NCI-H128 (cell line): ENCODE data around the gene DPP4.
"Not testable (repeated sequence)": the region's sequence is repeated elsewhere in the genome, so short reads cannot be mapped to it uniquely, and the experiment has no call there.

ENCODE experiments used
- DNase-seq: peaks from one replicate; lab custom pipeline; 2025; ENCODE audit not compliant: unreplicated experiment; lab: John Stamatoyannopoulos, UW

DPP4 gene

DNA sequence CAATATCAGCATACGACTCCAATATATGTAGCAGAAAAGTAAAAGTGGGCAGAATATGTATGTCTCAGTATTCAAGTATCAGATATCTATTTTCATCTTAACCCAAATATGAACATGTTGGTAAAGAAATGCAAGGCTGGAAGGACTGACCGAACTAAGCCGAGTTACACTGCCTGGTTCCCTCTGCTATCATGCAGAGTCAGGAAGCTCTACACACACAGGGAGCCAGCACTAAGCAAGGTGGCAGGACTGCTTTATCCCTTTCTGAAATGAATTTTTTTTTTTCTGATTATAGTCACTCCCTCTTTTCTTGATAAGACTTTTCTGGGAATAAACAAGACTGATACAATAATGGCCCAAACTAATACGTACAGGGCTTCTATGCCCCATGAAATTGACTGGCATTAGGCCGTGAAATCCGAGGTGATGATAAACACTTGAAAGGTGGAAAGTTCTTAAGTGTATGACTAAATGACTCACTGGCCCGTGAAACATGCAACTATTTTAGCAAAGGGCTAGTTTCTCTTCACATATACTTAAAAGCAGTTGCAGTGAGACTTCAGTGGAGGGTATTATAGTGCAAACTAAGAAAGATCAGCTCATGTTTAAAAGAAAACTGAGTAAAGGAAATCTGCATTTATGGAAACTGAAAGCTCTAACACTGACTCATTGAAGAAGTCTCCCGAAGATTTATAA is 14.9 kb downstream of the DPP4 start:
- no peak for DNase-seq

DNA sequence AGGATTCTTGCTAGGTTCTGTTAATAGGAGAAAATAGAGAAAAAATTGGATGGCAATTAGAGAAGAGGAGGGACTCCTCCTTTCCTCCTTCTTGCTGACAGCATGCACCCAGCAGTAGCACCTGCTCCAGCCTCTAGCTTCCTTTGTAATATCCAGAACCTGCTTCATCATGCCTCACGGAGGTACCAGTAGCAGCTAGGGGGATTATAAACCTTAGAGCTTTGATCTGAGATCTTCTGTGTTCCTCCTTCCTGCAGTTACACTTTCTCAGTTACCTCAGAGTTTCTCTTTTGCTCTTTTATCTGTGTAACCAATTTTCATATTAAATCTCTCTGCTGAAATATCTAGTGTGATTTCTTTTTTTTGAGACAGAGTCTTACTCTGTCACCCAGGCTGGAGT is 16.6 kb downstream of the DPP4 start:
- no peak for DNase-seq

DNA sequence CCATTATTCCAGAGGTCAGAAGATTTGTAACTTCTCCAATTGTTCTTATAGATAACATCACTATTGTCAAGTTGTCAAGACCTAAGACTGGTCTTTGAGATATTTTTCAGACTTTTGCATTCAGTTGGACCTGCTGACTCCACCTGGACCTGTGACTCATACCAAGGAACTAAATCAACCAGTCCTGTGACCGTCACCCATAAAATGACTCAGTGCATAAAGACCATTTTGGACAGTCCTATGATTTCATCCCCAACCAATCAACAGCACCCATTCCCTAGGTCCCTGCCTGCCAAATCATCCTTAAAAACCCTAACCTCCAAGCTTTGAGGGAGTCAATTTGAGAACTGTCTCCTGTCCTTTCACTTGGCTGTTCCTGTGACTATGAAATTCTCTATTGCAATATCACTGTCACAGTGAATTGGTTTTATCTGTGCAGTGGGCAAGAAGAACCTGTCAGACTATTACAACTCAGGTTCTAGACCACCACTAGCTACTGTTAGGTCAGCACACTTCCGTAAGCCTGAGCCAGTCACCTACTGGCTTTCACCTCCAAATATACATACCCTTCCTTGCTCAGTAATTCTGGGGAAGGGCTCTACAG is 17.1 kb downstream of the DPP4 start:
- no peak for DNase-seq

DNA sequence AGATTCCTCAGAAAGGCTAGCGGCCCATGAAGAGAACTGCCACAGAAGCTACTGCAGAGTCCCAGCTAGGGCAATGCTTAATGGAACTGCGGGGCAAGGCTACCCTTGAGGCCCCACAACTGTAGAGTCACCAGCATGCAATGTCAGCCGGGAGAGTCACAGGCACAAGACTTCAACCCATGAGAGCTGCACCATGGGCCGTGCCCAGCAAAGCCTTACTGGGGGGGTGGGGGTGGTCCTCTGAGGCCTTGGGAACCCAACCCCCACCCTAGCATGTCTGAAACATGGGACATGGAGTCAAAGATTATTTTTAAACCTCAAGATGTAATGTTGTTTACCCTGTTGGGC is 20.2 kb downstream of the DPP4 start:
- DNase-seq: no peak

DNA sequence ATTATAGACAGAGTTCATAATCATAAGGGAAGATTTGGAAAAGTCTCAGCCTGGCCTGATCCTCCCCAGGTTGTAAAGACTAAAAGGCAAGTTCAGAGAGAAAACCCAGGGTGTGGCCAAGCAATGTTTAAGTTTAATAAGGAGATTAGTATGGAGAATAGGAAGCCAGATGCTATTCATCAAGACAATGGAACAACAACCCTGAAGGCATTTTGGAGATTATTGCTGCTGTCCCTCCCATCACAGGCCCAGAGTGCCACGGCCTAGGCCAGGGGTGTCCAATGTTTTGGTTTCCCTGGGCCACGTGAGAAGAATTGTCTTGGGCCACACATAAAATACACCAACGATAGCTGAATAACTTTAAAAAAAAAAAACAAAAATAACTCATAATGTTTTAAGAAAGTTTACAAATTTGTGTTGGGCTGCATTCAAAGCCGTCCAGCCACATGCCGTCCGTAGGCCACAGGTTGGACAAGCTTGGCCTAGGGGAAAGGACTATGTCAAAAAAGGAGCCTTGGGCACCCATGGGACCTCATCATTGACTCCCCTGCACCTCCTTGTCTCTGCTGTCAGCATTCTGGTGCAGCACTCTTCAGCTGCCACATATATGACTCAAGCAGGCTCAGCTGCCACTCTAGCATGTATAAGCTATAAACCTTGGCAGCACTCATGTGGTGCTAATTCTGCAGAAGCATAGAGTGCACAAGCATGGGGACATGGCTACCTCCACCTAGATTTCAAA is 20.8 kb downstream of the DPP4 start:
- DNase-seq: no peak

DNA sequence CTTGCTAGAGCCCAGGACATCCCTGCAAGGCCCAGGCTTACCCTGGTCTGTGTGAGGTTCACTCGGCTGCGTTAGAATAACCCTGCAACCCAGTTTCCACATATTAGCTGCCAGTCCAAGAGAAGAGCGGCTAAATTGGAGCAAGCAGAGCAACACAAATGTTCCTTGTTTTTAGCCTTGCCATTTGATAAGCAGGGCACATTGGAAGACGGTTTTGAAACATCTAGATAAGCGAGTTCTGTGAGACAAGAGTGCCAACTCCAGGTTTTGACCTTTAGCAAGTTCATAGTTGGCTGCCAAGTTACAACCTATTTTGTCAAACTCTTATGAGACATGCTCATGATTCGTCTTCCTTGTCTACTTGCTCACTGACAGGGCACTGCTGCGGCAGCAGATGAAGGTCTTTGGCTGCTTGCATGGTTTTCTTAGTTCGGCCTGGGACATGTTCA is 23.5 kb downstream of the DPP4 start:
- no peak for DNase-seq

DNA sequence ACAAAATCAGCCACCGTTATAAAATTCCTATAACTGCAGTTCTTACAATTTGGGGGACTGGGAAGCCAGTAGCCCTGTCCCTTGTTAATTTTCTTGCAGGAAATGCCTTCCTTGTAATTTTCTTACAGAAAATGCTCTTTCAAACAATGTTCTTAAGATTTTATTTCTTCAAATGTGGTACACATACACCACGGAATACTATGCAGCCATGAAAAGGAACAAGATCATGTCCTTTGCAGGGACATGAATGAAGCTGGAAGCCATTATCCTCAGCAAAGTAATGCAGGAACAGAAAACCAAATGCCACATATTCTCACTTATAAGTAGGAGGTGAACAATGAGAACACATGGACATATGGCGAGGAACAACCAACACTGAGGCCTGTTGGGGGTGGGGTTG is 24.9 kb downstream of the DPP4 start:
- not testable (repeated sequence) for DNase-seq

DNA sequence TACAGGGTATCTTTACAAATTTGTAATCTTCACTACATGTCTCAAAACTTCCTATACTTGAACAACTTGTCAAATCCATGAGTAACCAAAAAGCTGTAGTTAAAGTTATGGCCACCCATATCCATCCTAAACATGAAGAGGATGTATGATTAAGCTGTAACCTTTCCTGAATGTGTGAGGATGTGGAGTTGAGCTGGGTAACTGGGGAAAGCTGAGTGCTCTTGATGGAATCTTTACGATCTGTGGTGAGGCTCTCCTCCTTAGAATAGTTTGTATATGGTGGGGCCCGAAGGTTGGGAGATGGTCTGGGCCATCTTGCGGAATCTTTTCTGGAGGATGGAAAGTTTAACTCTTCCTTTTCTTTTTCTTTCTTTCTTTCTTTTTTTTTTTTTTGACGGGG is 29.4 kb downstream of the DPP4 start:
- DNase-seq: no peak

DNA sequence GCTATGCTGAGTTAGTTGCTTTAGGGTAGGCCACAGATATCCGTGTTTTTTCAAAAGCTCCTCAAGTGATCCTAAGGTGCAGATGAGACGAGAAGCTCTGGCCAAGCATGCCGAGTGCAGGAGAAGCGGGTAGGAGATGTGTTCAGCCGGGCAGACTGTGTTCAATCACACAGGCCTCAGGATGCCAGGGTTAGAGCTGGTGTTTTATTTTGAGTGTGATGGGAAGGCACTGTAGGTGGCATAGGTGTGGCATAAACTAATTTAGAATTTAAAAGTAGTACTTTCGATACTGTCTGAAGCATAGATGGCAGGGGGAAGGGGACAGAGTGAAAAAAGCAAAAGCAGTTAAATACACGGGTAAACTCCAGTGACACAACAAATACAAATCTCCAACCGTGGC is 30.9 kb downstream of the DPP4 start:
- DNase-seq: no peak

DNA sequence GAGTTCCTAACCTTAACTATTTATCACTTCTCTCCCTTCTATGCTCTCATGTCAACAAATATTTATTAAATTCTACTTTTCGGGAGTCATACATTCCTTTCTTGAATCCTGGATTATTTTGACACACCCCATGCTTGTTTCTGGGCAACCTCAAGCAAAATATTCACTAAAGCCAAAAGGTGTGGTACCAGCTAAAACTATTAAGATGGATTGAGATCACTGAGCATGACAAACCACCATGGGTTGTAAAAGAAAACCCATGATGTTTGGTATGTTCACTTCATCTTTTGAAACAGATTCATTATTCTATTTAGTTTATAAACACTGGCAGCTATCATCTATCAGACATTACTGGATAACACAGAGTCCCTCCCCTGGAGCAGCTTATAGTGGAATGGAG is 32.5 kb downstream of the DPP4 start:
- DNase-seq: no peak

DNA sequence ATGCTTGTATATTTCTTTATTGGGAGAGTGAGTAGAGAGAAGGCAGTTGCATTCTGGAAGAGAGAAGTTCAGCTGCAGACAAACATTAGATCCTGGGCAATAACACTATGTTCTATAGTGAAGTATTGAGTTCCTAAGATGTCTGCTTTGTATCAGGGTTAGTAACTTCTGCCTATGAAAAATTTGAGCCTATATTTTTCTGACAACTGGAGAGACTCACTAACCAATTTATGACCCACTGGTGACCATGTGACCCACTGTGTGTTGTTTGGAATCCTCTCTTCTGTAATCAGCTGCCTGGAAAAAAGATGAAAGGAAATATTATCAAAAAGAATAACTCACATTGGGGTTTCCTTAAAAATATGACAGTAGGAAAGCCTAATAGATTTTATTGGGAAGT is 35.3 kb downstream of the DPP4 start:
- DNase-seq: no peak

DNA sequence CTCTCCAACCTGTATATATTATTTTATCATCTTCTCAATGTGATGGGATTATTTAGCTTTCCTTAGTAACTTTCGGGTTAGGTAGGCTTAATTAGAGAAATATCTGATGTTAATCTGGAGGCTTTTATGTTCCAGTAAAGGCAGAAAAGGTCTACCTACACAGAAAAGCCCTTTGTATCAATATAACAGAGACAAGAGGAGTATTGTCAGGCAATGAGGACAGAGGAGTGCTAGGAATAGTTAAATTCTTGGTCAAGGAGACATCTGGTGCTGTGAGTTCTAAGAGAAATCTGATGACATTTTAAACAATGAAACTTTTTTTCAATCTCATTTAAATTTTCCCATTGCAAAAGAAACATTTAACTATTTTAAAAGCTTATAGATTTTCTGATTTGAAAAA is 36.1 kb downstream of the DPP4 start:
- no peak for DNase-seq

DNA sequence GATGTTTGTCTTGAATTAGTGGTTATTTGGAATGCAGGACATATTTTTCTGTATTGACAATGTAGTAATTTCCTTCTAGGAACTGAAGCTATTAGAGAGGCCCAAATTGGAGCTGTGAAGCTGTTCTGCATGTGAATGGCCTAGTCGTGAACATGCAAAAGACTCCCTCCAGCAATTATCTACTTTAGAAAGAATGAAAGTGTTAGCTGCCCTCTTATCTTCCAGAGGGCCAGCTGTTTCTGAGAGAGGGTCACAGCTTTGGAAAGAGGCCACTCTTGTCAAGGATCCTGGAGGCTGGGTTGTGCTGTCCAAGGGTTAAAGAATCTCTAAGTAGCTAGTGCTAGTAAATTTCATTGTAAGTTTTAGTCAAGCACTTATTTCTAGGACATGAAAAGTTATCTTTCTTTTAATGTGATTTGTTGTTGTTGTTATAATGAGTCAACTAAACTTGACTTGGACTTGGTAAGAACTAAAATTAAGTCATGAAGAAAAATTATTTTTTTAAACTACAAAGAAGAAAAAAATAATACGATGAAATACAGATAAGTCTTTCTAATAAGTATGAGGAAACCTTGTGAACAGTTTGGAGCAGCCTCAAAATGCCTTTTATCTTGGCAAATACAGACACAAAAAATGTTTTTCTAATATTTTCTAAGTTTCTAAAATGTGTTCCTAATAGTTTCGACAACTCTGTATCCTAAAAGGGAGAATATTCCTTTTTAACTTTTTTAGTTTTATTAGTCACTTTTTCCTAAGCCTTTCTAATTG is 36.8 kb downstream of the DPP4 start:
- no peak for DNase-seq

DNA sequence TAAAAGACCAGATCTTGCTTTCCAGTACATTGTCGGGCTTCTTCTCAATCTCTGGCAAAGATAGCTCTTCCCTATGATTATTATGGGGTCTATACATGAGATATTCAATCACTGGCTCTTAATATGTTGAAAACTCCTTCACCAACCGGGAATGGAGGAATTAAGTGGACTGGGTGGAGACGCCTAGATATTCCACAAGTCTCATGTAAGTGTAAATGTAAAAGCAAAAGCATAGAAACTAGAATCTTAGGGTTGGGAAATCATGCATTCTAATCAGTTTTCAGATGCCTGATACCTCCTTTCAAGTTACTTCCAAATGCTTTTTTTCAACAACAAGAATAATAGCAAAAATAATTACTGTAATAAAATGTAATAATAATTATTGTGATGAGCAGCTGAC is 38.0 kb downstream of the DPP4 start:
- DNase-seq: no peak

DNA sequence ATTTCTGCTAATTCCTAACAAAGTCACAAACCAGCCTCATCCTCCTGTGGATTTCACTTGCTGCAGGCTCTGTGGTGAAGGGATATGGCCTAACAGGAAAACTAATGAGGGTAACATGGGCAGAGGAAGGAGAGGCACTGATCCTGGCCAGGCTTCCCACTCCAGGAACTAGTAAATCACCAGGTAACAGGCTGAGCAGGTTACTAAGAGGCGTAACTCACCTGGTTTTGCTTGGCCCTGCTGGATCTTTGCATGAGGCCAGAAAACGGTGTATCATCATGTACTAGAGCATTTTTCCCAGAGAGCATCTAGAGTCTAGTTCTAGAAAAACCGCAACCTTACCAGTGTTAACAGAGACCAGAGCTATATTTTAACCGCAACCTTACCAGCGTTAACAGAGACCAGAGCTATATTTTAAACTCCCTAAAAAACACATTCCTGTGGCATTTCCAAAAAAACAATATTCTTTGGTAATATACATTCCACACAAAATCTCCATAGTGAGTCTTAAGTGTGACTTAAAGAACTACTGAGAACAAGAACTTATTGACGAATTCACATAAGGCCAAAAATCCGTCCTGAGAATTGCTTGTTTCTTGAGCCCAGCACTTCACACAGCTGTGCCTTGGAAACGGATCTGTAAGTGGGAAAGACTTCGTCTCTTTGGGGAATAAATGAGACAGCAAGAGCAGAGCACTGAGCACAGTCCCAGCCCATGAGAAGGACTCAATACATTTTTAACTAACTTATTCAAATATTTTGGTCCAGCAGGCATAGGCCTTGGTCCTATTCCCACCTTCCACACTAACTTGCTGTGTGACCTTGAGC is 43.4 kb downstream of the DPP4 start:
- DNase-seq: no peak

DNA sequence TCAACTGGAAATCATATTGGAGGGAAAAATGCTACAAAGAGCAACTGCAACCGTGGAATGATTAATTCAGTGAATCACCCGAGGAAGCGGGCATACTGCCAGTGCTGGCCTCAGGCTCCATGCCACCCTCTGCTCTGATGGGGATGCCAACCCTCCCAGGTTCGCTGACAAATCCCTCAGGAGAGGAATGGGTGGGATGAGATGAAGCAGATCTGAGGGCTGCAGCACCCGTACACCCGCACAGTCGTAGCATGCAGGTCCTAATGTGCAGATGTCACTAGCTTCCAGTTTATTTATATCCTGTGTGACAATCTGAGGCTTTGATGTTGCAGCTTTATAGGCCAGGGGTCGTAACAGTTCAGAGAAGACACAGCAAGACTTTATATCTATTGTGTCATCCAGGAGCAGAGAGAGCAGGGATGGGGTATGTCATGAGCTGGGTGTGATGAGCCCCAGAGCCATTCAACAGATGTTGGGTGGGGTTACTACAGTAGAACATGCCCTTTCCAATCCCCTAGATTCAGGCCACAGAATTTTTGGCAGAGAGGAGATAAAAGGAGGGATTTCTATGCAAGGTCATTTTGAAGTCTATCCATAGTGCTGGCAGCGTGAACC is 44.6 kb downstream of the DPP4 start:
- DNase-seq: no peak

DNA sequence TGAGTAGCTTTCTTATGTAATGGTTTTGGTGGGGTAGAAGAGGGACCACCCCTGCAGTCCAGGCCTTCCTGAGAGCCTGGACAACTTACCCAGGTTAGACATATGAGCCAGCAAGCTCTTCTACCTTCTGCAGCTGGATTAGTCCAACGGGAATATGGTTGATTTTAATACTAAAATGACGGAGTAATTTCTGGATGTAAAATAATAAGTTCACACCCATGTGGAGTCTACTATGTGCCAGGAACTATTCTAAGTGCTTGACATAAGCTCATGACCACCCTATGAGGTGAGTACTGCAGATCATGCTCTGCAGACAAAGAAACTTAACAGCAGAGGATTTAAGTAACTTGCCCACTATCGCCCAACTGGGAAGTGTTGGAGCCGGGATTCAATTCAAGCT is 45.5 kb downstream of the DPP4 start:
- DNase-seq: no peak

DNA sequence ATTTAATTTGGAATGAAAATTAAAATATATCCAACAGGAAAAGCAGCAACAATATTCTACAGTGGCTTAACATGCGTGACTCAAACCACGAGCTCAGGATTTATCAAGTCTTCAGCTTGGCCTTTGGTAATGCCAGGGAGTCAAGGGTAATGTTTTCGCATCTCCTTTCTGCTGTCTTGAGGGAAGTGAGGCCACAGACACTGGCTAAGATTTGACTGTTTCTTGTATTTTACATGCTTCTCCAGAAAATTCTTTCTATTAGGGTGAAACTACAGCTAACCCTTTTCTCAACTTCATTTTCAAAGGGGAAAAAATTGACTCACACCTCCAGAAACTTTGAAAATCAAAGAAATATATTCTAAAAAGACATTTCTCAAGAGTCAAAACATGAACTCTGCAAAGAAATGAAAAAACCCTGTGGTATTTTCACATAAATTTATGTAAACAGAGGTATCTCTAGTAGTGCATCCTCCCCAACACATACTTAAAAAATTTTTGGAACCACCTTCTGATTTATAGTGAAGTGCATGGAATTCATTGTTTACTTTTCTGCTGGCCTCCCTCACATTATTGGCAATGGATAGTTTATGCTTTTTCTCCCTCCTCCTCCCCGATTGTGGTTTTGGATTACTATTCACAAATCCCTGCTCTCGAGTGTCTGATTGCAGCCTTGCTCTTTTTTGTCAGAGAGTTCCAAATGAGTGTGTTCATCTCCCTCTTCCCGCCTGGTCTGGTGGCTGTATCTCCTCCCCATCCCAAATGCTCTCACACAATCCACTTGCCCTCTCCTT is 48.7 kb downstream of the DPP4 start:
- no peak for DNase-seq

DNA sequence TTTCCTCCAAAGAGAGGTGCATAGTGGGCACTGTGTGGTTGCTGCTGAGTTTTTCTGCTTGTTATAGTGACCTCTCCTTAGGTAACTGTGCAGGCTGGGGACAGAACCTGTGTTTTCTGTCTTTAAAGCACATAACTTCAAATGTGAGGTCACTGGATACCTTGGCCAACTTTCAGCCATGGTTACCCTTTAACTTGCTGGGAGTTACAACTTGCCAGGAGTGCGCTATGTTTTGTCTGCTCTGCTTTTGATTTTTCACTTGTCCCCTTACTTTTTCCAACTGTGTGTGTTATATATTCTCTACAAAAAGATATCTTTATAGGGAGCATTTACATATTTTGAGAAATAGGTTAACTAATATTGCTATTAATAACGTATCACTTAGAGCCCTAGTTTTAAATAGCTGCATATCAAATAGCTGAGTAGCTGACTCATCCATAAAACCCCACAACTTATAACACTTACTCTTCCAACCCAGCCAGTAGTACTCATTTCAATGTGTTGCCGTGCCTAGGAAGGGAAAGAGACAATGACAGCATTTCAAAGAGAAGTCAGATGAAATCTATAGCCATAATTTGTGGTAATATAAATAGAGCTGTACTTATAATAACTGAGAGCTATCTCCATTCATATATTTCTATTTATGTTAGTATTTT is 51.6 kb downstream of the DPP4 start:
- no peak for DNase-seq
